ENCODE results near the gene RIPOR3. TPM values are rescaled to one million over a fixed set of nuclear protein-coding genes. Genes with fewer than 3 reads are reported as not detected.

RIPOR3 gene
- total RNA-seq, 2 donors from 2014 or later: 4.5 to 8.4 TPM

DNA sequence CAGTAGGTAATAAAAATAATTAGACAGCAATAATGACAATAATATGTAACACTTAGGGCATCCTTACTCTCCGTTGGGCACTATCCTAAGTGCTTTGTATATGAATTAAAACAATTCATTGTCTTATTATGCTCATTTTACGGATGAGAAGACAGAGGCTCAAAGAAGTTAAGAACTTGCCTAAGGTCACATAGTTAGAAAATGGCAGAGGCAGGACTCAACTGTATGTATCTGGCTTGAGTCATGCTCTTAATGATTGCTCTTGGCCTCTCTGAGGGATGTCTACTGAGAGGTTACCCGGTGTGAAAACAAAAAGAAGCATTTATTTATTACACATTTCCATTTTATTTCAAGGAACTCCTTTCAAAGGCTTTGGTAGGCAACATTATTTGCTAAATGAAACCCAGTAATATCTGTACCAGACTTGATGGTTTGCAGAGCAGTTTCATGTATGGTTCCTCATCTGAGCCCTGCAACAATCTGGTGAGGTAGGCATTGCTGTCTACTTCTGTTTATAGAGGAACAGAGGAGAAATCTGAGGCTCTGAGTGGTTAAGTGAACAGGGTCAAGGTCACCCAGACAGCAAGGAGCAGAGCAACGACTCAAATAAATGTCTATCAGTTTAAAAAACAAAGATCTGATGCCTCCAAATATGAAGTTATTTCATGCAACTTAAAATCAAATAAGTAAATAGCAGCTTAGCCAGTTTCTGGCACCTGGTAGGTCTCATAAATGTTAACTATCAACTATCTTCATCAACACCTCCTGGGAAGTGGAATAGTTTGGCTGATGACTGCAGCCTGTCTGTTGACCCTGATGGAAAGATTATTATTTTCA lies 35.8 kb upstream of the RIPOR3 start:
- no peak overlapping the region for H3K4me3 ChIP-seq
- no peak for ATAC-seq (ENCODE audit: insufficient number of reproducible peaks, low FRiP score, low read depth)
- no peaks in the 10 kb centered on the region for H3K27me3 ChIP-seq (replicated peaks; ENCODE audit: insufficient read depth)
- DNase-seq (ENCODE audit: low spot score): no peak
- peaks cover 21 to 50% of the 10 kb centered on the region in 2 donors for H3K4me1 ChIP-seq (ENCODE audit: control insufficient read depth in 1 of 2, low read depth in 2 of 2)
- TF ChIP-seq, protein P1, sequence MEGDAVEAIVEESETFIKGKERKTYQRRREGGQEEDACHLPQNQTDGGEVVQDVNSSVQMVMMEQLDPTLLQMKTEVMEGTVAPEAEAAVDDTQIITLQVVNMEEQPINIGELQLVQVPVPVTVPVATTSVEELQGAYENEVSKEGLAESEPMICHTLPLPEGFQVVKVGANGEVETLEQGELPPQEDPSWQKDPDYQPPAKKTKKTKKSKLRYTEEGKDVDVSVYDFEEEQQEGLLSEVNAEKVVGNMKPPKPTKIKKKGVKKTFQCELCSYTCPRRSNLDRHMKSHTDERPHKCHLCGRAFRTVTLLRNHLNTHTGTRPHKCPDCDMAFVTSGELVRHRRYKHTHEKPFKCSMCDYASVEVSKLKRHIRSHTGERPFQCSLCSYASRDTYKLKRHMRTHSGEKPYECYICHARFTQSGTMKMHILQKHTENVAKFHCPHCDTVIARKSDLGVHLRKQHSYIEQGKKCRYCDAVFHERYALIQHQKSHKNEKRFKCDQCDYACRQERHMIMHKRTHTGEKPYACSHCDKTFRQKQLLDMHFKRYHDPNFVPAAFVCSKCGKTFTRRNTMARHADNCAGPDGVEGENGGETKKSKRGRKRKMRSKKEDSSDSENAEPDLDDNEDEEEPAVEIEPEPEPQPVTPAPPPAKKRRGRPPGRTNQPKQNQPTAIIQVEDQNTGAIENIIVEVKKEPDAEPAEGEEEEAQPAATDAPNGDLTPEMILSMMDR (IDR thresholded peaks at IDR 0.05): no peak
- no peak overlapping the region for H3K27ac ChIP-seq
- H3K9me3 ChIP-seq: no peaks in the 10 kb centered on the region
- no peaks in the 10 kb centered on the region for H3K36me3 ChIP-seq

- no peaks in the 10 kb centered on the region for H3K36me3 ChIP-seq
- TF ChIP-seq, protein P1 (IDR thresholded peaks at IDR 0.05): no peak
- peaks cover 18 to 49% of the 10 kb centered on the region in 2 donors for H3K4me1 ChIP-seq (ENCODE audit: control insufficient read depth in 1 of 2, low read depth in 2 of 2)
- DNase-seq (ENCODE audit: low spot score) (no peak), ATAC-seq (ENCODE audit: insufficient number of reproducible peaks, low FRiP score, low read depth) (no peak)
- H3K27me3 ChIP-seq (replicated peaks; ENCODE audit: insufficient read depth): no peaks in the 10 kb centered on the region
- H3K9me3 ChIP-seq: no peaks in the 10 kb centered on the region
- H3K4me3 ChIP-seq: no peak overlapping the region
- H3K27ac ChIP-seq: peak overlapping the region; percentile 64 to 79
Measured at GRCh38 chr20:50725724-50726005, 34.3 kb upstream of the RIPOR3 start.

DNA sequence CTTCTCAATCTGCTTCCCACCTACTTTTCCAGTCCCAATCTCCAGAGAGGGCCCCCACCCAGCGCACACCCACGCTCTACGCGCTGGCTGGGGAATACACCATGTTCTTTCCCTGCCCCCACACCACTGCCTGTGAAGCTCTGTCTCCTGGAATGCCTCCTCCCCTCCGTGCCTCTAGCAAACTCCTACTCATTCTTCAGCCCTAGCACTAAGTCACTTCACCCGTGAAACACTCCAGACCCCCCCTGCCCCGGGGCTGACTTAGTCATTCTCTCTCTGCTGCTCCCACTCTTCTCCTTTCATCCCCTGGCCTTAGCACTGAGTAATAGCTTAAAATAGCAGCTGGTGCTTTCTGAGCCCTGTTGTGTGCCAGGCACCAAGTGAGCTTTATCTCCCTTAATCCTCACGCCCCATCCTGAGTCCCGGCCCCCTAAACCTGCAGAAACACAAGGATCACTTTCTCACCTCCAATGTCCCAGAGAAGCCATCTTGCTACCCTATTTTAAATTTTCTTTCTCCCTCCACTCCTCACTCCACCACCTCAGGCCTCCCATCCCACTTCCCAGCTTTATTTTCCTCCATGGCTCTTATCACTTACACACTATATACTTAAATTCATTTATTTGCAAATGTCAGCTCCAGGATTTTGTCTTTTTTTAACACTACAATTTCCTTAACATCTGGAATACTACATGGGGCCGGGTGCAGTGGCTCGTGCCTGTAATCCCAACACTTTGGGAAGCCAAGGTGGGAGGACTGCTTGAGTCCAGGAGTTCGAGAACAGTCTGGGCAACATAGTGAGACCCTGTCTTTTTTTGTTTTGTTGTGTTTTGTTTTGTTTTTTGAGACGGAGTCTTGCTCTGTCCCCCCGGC lies 33.7 kb upstream of the RIPOR3 start:
- Histone ChIP-seq H3K27ac (peak overlapping the region; percentile 77 to 79), H3K9me3 (no peaks in the 10 kb centered on the region), H3K4me3 (peak overlapping the region; percentile 8), H3K36me3 (no peaks in the 10 kb centered on the region), H3K4me1 (ENCODE audit: control insufficient read depth in 1 of 2, low read depth in 2 of 2) (peaks cover 18 to 46% of the 10 kb centered on the region in 2 donors), H3K27me3 (replicated peaks; ENCODE audit: insufficient read depth) (no peaks in the 10 kb centered on the region)
- ATAC-seq (ENCODE audit: insufficient number of reproducible peaks, low FRiP score, low read depth) (peak; percentile 70), DNase-seq (ENCODE audit: low spot score) (peak; percentile 87)
- TF ChIP-seq, protein P1 (IDR thresholded peaks at IDR 0.05): no peak

DNA sequence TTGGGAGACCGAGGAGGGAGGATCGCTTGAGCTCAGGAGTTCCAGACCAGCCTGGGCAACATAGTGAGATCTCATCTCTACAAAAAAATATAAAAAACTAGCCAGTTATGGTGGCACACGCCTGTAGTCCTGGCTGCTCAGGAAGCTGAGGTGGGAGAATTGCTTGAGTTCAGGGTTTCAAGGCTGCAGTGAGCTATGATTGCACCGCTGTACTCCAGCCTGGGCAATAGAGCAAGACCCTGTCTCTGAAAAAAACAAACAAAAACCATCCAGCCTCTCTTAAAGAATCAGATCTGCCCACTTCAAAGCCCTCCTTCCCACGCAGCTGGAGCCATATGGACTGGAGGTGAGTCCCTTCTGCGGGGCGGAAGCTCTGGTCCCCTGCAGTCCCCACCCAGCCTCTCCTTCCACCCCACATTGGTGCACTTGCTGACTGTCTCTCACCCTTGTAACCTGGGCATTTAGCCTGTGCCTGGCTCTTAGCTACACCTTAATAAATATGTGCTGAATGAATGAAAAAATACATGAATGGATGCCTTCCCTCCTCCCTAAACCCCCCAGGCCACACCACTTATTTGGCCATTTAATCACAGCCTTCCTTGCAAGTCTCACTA lies 32.9 kb upstream of the RIPOR3 start:
- ATAC-seq (ENCODE audit: insufficient number of reproducible peaks, low FRiP score, low read depth): no peak
- no peak for DNase-seq (ENCODE audit: low spot score)
- Histone ChIP-seq H3K9me3 (no peaks in the 10 kb centered on the region), H3K4me1 (ENCODE audit: control insufficient read depth in 1 of 2, low read depth in 2 of 2) (peaks cover 18 to 45% of the 10 kb centered on the region in 2 donors), H3K27me3 (replicated peaks; ENCODE audit: insufficient read depth) (no peaks in the 10 kb centered on the region), H3K36me3 (no peaks in the 10 kb centered on the region), H3K4me3 (peak overlapping the region; percentile 8), H3K27ac (peak overlapping the region; percentile 77 to 79)
- TF ChIP-seq, protein P1 (IDR thresholded peaks at IDR 0.05): no peak

DNA sequence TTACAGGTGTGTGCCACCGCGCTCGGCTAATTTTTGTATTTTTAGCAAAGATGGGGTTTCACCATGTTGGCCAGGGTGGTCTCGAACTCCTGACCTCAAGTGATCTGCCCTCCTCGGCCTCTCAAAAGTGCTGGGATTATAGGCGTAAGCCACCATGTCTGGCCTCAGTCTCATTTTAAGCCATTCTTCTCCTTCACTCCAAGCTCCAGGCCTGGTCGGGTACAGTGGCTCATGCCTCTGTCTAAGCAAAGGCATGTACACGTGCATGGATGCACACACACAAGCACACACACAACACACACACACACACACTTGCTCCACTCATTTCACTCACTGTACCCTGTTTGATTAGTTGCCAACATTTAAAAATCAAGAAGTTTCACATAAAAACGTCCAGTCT lies 32.3 kb upstream of the RIPOR3 start:
- no peak for DNase-seq (ENCODE audit: low spot score)
- no peak for ATAC-seq (ENCODE audit: insufficient number of reproducible peaks, low FRiP score, low read depth)

More for the DNA sequence above, 32.3 kb upstream of the RIPOR3 start:
- H3K4me1 ChIP-seq (ENCODE audit: control insufficient read depth in 1 of 2, low read depth in 2 of 2): peaks cover 18 to 45% of the 10 kb centered on the region in 2 donors
- H3K27ac ChIP-seq: peak overlapping the region; percentile 77 to 79
- TF ChIP-seq, protein P1 (IDR thresholded peaks at IDR 0.05): no peak
- no peaks in the 10 kb centered on the region for H3K9me3 ChIP-seq
- no peak overlapping the region for H3K4me3 ChIP-seq
- H3K27me3 ChIP-seq (replicated peaks; ENCODE audit: insufficient read depth): no peaks in the 10 kb centered on the region
- H3K36me3 ChIP-seq: no peaks in the 10 kb centered on the region
